ENCODE measurements around the gene PER1.

GRCh38 chr17:8176998-8177731 lies 25.0 kb upstream of the PER1 start:
- TF ChIP-seq CTCF (conservative IDR thresholded peaks at IDR 0.05; ENCODE audit: low read depth, low read length): no peak
- no peak for TF ChIP-seq EZH2phosphoT487 (IDR thresholded peaks at IDR 0.05; ENCODE audit: borderline replicate concordance, low read length)
- no peak for TF ChIP-seq EZH2 (IDR thresholded peaks at IDR 0.05; ENCODE audit: low read length, unreplicated experiment)
